Heart right ventricle (tissue), 16 donors: Measurements from ENCODE around the gene CSTF1. TPM values are rescaled to one million over a fixed set of nuclear protein-coding genes. Genes with fewer than 3 reads are reported as not detected.

Experiments used
- ATAC-seq, 8 donors: fragments of 200-7000 bp; cut with Tn5 transposase; one replicate each; pipeline ENCODE4 v1.9.1; 2020; ENCODE audit warnings: mild to moderate bottlenecking in 8 of 8, moderate library complexity in 8 of 8, moderate number of reproducible peaks in 1 of 8
- DNase-seq, 2 donors: peaks; one replicate each; pipeline ENCODE4 v3.0.0-alpha.2; 2020
- H3K27ac ChIP-seq, 10 donors: fragments of 200-600 bp; sonication (generic) in 2 of 10; one replicate each; pipeline versions ENCODE4 v1.5.0 to v1.8.0; 2020 to 2022; ENCODE audit warnings: mild to moderate bottlenecking in 3 of 10
- H3K27me3 ChIP-seq, 7 donors: fragments of 200-600 bp; one replicate each; pipeline ENCODE4 v1.8.0; 2021 to 2022; ENCODE audit warnings: mild to moderate bottlenecking in 2 of 7
- H3K36me3 ChIP-seq, 9 donors: fragments of 200-600 bp; sonication (generic) in 1 of 9; one replicate each; pipeline versions ENCODE4 v1.5.0 to v1.8.0; 2020 to 2022; ENCODE audit warnings: mild to moderate bottlenecking in 2 of 9
- H3K4me1 ChIP-seq, 9 donors: fragments of 200-600 bp; sonication (generic) in 1 of 9; one replicate each; pipeline versions ENCODE4 v1.5.0 to v1.8.0; 2020 to 2022; ENCODE audit warnings: mild to moderate bottlenecking in 4 of 9
- H3K4me3 ChIP-seq, 10 donors: fragments of 200-600 bp; sonication (generic) in 2 of 10; one replicate each; pipeline versions ENCODE4 v1.5.0 to v1.8.0; 2020 to 2022; ENCODE audit warnings: mild to moderate bottlenecking in 7 of 10, moderate library complexity in 2 of 10
- H3K9me3 ChIP-seq, 11 donors: fragments of 200-600 bp in 10 of 11; sonication (generic) in 2 of 11; one replicate each; pipeline versions ENCODE4 v1.5.0 to v1.8.0; 2013 to 2022; ENCODE audit warnings: mild to moderate bottlenecking in 2 of 11, control low read depth in 1 of 11, moderate library complexity in 1 of 11
- WGBS, 2 donors: extraction: QIAGEN DNeasy Blood & Tissue Kit; methylation state at CpG; one replicate each; pipeline ENCODE4 v1.1.7; 2013; ENCODE audit warnings: inconsistent platforms in 1 of 2; 5-methylcytosine and 5-hydroxymethylcytosine counted together
- intact Hi-C, 10 donors: fragments of 100-400 bp; cut with DNase I; formaldehyde crosslinking; loops; one replicate each; pipeline versions ENCODE4 v1.11.1 to v1.14.2; 2022
- long read RNA-seq, 3 donors: library from polyadenylated mRNA; unstranded; transcript quantifications; one replicate each; pipeline ENCODE4 v2.0.0, GENCODE V29; 2020 to 2021
- polyA plus RNA-seq, 2 donors: library from polyadenylated mRNA; stranded (reverse); fragments of 200-250 nt; gene quantifications; one replicate each; pipeline ENCODE4 v1.2.3, GENCODE V29; 2013
- total RNA-seq, 10 donors: library from RNA; stranded (reverse); fragmentation: NEBNext Ultra II Directional in 3 of 10; extraction: Animal tissue kit (Norgen Biotek cat#: 25700) in 3 of 10; gene quantifications; one replicate each; pipeline versions ENCODE4 v1.2.1 to v1.2.4, GENCODE V29; 2021 to 2023
- TF ChIP-seq, protein P1 (sequence below), 9 donors: fragments of 200-600 bp; sonication (generic) in 2 of 9; IDR thresholded peaks; one replicate each; pipeline versions ENCODE4 v1.5.0 to v1.8.0; 2021 to 2022; ENCODE audit warnings: antibody characterized with exemption in 9 of 9, mild to moderate bottlenecking in 5 of 9, moderate library complexity in 1 of 9
- donor health status: Arrhythmogenic right ventricular cardiomyopathy.
- donor health status: ischemic (EF 13 %, LVEDD 7.1; RV severe dilation, severe dysfunction).
- donor health status: healthy with polysubstance abuse.
- donor health status: DM: no; HTN: yes; CAD: no.
- donor health status: DM: no; HTN: no; CAD: no.
- donor health status: ischemic (EF 25% LVEDD 6.9; RV normal size, moderate dysfunction).
- donor health status: ischemic (EF 25% LVEDD 5.7; RV mildly dilated, moderate dysfunction).
- donor health status: healthy.
- donor health status: DM: yes; HTN: yes; CAD: no.
- donor health status: Ischemic cardiomyopathy.
- donor health status: ischemic (EF 35%, LVEDD 5.7; RV mildly dilated, moderate dysfunction).
- donor health status: nonischemic (EF 11% LVEDD 7.7; RV severe dilation, severe dysfunction).
- donor health status: DM: yes; HTN: yes; CAD: no.
- donor health status: PGD.
- donor health status: ischemic (EF 29% LVEDD 5.4; RV normal size, mild dysfunction).
- donor health status: nonischemic (EF 23%, LVEDD 6.1; RV moderate dilation, normal function).

The CSTF1 gene
- 10 to 100 TPM; 16.3 to 23.7 (median 21.6) TPM for total RNA-seq
- 10 to 100 TPM in 1 of 2 donors, 1 to 10 TPM in 1; 3.7 to 11.3 TPM for polyA plus RNA-seq
- long read RNA-seq, donor 1, full-length matches to known transcripts: 6 of 10 reads
- long read RNA-seq, donor 1, partial matches to known transcripts: 0 of 10 reads
- long read RNA-seq, donor 1, other reads (novel, unspliced or antisense): 4 of 10 reads
- long read RNA-seq, donor 2, full-length matches to known transcripts: 8 of 11 reads
- long read RNA-seq, donor 2, partial matches to known transcripts: 0 of 11 reads
- long read RNA-seq, donor 2, other reads (novel, unspliced or antisense): 3 of 11 reads
- long read RNA-seq, donor 3, full-length matches to known transcripts: 32 of 46 reads
- long read RNA-seq, donor 3, partial matches to known transcripts: 2 of 46 reads
- long read RNA-seq, donor 3, other reads (novel, unspliced or antisense): 12 of 46 reads

GRCh38 chr20:56392132-56392880 lies at the start of gene CSTF1, which contains the start of gene AURKA:
TSS of gene CSTF1 (plus strand) at chr20:56392645. CDS start at chr20:56395553, 2,908 bp downstream.
TSS of gene AURKA (minus strand) at chr20:56392215. CDS start at chr20:56388197, 4,018 bp downstream.
- TF ChIP-seq, protein P1, sequence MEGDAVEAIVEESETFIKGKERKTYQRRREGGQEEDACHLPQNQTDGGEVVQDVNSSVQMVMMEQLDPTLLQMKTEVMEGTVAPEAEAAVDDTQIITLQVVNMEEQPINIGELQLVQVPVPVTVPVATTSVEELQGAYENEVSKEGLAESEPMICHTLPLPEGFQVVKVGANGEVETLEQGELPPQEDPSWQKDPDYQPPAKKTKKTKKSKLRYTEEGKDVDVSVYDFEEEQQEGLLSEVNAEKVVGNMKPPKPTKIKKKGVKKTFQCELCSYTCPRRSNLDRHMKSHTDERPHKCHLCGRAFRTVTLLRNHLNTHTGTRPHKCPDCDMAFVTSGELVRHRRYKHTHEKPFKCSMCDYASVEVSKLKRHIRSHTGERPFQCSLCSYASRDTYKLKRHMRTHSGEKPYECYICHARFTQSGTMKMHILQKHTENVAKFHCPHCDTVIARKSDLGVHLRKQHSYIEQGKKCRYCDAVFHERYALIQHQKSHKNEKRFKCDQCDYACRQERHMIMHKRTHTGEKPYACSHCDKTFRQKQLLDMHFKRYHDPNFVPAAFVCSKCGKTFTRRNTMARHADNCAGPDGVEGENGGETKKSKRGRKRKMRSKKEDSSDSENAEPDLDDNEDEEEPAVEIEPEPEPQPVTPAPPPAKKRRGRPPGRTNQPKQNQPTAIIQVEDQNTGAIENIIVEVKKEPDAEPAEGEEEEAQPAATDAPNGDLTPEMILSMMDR (IDR thresholded peaks at IDR 0.05): no peak
- Histone ChIP-seq H3K9me3 (no peaks in the 10 kb centered on the region), H3K27ac (peak within 1 kb of the TSS; percentile 1 to 93 (median 84)), H3K36me3 (peaks cover 0 to 49% (median 21%) of the 10 kb centered on the region in 9 donors), H3K27me3 (no peaks in the 10 kb centered on the region), H3K4me1 (peaks cover 2 to 31% (median 23%) of the 10 kb centered on the region in 9 donors), H3K4me3 (peak within 1 kb of the TSS; percentile 57 to 94 (median 80))
- intact Hi-C loops: loop anchor here in 4 of 10 donors (1.0 to 10.0 kb wide), 6 partner anchors 34 to 182 kb away; partner anchors contain the start of genes RTF2 (in 4 of the 4) and FAM210B (in 3 of the 4)
- ATAC-seq: peak; percentile 97 to 100 (median 98)
- DNase-seq: peak; percentile 99 to 100
- WGBS, 2 donors: 0% methylated on average over 46 to 53 of the region's 53 CpGs

DNA sequence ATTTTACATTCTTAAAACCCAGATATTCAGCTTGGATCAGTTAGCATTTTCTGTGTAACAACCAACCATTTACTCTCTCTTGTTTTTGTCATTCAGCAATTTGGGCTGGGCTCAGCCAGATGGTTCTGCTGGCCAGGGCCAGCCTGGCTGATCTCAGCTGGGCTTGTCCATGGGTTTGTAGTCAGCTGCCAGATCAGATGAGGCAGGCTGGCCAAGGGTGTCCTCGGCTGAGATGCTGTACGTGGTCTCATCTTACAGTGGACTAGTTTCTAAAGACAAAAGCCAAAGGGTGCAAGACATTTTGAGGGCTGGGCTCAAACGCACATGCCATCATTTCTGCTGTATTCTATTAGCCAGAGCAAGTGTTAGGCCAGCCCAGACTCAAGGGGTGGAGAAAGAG lies 49.7 kb upstream of the CSTF1 start:
- Histone ChIP-seq H3K9me3 (no peaks in the 10 kb centered on the region), H3K27me3 (peaks cover 0 to 73% (median 64%) of the 10 kb centered on the region in 7 donors), H3K27ac (no peak overlapping the region), H3K4me3 (no peak overlapping the region), H3K36me3 (no peaks in the 10 kb centered on the region), H3K4me1 (peaks cover 0 to 9% (median 6%) of the 10 kb centered on the region in 9 donors)
- TF ChIP-seq, protein P1 (IDR thresholded peaks at IDR 0.05): no peak
- intact Hi-C loops: loop anchor here in 4 of 10 donors (5.0 to 10.0 kb wide), 4 partner anchors 95 to 1660 kb away; partner anchors contain the start of gene MC3R (in 1 of the 4)
- 81 to 85% methylated on average over 3 of the region's 3 CpGs for WGBS, 2 donors
- ATAC-seq: no peak
- no peak for DNase-seq

DNA sequence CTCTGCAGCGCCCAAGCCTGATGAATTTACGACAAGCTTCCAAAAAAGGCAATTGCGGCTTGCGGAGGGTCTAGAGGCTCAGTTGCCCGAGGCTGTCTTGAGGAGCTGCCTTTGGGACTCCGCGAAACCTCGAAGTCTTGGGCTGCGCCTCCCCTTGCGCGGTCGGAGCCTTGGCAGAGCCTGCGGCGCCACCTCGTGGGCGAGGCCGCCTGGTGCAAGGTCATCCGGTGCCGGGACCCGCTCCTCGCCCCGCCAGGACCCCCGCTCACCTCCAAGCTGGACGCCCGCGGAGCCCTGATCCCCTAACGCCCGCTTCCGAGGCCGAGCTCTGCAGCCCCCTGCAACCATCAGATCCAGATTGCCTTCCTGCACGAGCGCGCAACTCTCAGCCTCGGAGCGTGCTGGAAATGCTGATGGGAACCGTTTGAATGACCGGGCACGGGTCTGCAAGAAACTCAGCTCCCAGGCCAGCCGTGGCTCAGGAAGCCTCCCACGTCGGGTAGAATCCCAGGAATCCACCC lies 48.5 kb upstream of the CSTF1 start:
- intact Hi-C loops: loop anchor here in 4 of 10 donors (5.0 to 10.0 kb wide), 4 partner anchors 97 to 1662 kb away; partner anchors contain the start of gene MC3R (in 1 of the 4)
- Histone ChIP-seq H3K4me3 (peak overlapping the region in 3 of 10 donors; percentile 4 to 22 (median 10)), H3K27ac (no peak overlapping the region), H3K4me1 (peaks cover 0 to 14% (median 6%) of the 10 kb centered on the region in 9 donors), H3K27me3 (peaks cover 0 to 73% (median 62%) of the 10 kb centered on the region in 7 donors), H3K36me3 (no peaks in the 10 kb centered on the region), H3K9me3 (no peaks in the 10 kb centered on the region)
- ATAC-seq (peak in 5 of 8 donors; percentile 51 to 75 (median 66)), DNase-seq (peak in 1 of 2 donors; percentile 41)
- 2% methylated on average over 41 of the region's 41 CpGs for WGBS, 2 donors
- TF ChIP-seq, protein P1 (IDR thresholded peaks at IDR 0.05): peak in 8 of 9 donors; percentile 35 to 74 (median 66)
